NCI-H2196 treated with DMSO at 0.1 percent for 48 hours (cell line): Measurements from ENCODE around the gene ISM2.

Experiments
- DNase-seq: peaks from one replicate; lab custom pipeline; 2025; ENCODE audit not compliant: unreplicated experiment; lab: John Stamatoyannopoulos, UW

Gene ISM2

DNA sequence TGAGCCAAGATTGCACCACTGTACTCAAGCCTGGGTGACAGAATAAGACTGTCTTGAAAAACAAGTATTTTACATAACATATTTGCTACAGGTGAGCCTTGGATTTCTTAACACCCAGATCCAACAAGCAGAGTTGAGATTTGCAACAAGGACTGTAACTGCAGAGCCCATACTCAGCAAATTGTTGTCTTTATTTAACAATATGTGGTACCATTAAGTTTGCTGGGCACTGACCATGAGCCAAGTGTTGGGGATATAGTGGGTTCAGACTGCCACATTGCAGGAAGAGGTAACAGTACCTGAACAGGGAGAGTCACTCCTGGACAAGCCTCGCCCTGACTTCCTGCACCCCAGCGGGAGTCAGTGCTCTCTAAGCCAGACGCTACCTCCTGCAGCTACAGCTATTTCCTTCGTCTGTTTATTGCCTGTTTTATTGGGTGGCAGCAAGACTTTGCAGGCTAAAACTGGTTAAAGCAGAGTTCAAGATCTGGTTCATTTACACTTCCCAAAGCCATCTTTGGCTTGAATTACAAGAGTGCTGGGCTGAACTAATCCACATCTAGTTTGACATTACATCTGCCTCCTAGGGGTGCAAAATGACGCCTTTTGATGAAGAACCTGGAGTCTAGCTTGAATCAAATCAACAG lies 28.3 kb downstream of the ISM2 start:
- DNase-seq: no peak

DNA sequence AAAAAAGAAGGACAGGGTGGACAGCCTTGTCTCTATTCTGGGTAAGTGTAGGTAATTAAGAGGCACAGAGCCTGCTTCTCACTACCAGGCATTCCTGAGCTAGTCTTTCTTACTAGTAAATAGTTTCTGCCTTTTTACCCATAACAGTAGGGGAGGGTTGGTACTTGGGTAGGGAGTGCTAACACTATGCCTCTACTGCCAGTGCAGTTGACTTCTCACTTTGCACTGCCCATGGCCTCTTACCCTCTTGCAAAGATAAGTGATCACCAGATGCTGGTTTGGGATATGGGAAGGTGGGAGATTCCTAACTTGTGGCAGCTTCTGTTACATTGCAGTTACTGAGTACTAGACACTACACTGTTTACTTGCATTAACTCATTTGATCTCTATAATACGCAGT lies 29.1 kb downstream of the ISM2 start:
- DNase-seq: no peak

DNA sequence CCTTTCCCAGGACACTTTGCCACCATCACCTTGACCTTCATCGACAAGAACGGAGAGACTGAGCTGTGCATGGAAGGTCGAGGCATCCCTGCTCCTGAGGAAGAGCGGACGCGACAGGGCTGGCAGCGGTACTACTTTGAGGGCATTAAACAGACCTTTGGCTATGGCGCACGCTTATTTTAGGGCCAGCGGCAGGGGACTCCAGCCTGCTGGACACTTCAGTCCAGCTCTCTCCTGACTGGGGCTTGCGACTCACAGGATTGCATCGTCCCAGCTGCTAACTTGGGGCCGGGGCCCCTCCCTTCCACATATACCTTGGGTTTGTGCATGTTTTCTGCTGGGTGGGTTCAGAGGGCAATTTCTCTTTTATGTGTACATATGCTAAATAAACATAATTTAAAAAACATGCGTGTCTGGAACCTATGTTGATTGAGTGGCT lies 29.5 kb downstream of the ISM2 start:
- no peak for DNase-seq

DNA sequence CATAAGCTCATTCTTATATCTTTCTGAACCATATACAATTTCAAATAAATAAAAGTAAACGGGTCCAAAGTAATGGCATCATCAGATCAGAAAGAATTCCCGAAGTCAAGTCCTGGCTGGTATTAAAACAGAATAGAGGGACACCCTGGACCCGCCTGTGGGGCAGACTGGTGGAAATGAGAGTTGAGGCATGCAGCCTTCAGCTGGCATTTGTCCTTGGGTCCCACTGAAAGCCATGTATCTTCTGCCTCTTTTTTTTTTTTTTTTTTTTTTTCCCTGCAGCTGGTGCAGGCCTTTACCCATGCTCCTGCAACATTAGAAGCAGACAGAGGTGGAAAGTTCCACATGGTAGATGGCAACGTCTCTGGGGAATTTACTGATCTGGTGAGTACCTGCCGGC lies 30.8 kb downstream of the ISM2 start:
- DNase-seq: no peak

DNA sequence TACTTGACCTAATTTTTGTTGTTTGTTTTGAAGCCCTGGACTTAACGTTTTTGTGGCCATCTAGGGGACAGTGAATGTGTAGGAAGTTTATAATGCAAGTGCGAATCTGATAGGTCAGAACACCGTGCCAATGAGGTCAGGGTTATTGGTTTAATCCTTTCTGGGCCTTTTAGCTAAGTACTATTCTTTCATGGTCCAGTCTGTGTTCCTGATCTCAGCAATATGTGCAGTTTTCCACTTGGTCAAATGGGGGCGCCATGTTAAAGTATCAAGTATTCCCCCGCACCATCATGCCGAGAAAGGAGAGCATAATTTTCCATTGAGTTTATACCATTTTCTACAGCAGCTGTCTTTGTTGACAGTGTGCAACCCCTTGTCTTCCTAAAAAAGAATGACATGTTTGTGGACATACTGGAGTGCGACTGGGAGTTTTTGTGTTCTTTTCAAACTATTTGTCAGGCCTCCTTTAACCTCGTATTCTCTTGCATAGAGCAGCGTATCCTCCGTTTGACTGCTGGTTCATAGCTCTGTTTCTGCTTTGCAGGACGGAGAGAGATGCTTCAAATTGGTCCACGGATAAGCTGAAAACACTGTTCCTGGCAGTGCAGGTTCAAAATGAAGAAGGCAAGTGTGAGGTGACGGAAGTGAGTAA lies 39.4 kb downstream of the ISM2 start:
- peak; percentile 50 for DNase-seq

DNA sequence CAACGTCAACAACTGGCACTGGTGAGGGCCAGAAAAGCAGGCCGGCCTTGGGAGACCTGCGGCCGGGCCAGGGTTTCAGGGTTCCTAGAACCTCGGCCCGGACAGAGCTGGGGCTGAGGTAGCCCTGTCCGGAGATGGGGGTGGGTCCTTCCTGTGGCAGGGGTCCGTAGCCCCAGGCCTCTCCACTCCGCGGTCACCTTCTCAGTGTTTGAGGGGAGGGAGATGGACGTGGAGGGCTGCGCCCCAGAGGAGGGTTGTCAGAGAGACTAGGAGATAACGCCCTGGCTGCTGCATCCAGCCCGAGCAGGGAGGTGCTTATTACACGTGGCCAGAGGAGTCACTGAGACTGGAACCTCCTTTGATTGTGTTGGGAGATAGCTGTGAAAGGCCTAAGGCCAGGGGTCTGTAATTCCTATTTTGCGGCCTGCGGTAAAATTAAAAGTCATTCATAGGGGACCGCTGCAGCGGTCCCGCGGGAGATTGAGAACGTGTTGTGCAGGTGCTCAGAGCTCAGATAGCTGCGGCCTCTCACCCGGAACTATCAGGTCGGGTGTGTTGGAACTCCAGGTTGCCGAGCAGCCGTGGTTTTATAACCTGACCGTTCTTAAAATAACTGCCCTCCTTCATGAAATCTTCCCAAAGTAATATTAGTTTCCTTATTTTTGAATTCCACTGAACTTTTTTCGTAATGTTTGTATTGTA lies 40.2 kb downstream of the ISM2 start:
- DNase-seq: no peak

DNA sequence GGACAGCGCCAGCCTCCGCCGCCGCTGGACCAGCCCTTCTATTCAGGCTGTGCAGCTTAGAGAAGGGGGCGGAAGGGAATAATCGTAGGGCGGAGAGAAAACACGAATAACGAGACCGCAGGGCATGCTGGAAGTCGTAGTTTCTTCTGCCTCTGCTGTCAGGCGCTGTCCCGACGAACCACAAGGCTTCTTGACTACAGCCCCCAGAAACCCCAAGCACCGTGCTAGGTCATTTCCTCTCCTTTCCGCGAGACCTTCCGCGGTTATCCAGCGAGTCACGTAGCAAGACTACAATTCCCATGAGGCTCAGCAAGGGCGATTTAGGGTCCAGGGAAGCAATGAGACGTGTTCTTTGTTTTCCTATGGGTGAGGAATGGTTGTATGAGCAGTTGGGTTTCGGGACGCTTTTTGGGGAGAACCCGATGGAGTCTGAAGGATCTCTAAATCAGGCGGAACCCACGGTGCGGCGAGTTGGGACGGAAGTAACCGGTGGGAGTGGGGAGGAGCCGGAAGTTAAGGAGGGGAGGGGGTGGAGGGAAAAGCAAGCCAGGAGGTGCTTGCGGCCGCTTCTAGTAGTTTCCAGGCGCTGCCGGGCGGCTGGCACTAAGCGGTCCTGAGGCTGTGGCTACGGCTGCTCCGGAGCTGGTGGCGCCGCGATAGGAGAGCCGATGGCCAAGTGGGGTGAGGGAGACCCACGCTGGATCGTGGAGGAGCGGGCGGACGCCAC lies 40.9 kb downstream of the ISM2 start, which contains the start of the genes AHSA1 and VIPAS39:
Gene AHSA1 (plus strand): TSS at position 572 of the 727 bp plus-strand sequence. CDS start 97 bp downstream, at position 669.
Gene VIPAS39 (minus strand): TSS at position 80 of the 727 bp plus-strand sequence. CDS start 3,499 bp downstream, outside the sequence.
- peak; percentile 98 for DNase-seq

DNA sequence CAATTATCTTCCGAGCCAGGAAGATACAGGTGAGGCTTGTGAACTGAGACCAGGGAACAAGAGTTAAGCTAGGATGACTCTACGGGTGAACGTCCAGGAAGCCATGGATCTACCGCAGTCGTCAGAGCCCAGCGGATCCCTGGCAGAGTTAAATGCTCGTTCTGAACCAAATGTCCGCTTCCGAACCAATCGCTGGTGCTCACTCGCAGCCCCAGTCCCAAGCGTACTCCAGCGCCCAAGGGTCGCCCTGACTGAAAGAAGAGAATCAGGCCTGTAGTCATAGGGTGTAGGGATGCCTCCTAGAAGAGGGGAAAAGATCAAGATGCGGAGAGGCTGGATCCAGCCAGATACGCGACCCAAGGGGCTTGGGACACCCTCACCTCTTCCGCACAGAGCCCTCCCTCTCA lies 41.5 kb downstream of the ISM2 start:
- no peak for DNase-seq

DNA sequence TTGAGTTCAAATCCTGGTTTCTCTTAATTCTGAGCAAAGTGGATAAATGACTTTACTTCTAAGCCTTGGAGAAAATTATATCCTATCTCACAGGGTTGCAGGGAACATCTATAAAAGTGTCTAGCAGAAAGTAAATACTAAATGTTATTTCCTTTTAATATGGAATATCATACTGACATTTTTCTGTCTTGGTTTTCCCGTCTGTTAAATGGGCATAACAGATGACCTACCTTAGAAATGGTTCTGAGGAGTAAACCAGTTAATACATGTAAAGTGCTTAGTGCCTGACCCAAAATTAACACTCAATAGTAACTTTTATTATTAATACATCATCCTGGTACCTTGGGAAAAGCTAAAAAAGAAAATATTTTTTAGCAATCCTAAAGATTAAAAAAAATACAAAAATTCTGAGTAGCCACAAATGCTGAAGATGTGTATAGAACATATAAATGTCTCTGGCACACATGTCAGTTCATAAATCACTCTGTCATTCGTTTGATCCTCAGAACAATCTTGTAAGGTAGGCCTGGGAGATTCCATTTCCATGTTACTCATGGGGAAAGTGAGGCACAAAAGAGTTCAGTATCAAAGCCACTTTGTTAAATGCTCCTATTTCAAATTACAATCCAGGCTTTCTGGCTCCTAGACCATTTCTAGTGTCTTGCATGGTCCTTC lies 42.5 kb downstream of the ISM2 start:
- no peak for DNase-seq

DNA sequence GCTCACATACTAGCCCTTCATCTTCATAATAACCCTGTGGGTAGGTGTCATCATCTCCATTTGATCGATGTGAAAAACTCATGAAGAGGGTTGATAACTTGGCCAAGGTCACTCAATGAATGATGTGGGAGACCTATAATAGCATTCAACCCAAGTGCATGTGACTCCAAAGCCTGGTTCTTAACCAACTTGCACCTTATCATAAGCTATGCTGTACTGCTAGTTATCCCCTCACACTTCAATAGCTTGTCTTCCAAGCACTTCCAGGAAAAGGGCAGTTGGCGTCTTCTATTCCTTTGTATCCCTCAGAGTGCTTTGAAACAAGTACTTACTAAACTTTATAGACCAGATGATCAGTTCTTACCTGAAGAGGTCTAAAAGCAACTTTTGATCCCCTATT lies 56.4 kb downstream of the ISM2 start:
- DNase-seq: no peak

DNA sequence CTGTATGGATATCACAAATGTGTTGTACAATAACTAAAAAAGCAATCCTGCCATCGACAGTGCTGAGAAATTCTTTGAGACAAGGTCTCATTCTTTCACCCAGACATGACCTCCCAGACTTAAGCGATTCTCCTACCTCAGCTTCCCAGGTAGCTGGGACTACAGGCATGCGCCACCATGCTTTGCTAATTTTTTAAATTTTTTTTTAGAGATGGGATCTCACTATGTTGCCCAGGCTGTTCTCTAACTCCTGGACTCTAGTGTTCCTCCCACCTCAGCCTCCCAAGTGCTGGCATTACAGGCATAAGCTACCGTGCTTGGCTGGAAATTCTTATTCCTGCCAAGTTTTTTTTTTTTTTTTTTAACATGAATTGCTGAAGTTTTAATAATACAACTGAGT lies 58.8 kb downstream of the ISM2 start:
- DNase-seq: no peak

DNA sequence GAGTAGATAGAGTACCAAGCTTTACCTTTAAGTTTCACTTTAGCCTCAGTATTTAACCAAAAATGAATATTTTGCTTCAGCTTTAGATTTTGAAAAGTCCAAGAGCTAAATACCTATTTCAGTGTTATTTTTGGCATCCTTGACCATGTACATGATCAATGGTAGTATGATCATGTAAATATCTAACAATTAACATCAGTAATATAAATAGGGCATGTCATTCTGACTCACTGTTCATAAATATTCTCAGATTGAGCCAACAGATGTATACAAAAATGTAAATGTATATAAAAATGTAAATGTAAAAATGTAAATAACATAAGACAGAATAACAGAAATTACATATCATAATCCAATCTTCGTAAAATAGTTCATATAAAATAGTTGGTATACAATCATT lies 60.0 kb downstream of the ISM2 start:
- DNase-seq: no peak

DNA sequence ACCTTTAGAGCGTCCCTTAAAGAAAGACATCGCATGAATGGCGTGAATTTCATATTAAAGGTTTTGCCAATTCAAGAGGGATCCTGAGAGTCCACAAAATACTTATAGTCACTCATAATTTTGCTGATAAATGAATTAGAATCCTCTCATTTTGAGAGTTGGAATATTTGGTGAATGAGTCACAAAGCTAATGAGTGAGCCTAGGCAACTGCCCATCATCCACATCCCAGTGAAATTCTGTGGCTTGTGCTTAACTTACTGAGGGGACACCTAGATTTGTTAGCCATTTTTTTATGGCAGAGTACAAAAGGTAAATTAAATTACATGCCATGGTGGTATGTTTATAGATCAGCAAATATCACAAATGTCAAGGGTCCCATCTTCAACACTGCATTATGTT lies 62.6 kb downstream of the ISM2 start:
- no peak for DNase-seq

DNA sequence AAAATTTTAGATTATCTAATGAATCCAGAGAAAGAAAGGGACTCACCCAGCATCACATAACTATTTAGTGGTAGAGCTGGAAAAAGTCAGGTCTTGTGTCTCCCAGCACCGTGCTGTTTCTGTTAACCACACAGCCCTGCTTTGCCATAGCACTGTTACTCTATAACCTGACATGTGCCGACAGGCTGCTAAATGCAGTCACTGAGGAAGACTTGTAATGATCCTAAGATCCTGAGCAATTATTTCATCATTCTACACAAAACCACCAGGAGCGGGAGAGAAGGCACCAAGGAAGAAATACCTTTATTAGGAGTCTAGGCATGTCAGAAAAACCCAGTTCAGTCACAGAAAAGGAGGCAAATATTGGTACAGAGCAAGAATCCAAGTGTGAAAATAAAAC lies 72.2 kb downstream of the ISM2 start:
- no peak for DNase-seq

DNA sequence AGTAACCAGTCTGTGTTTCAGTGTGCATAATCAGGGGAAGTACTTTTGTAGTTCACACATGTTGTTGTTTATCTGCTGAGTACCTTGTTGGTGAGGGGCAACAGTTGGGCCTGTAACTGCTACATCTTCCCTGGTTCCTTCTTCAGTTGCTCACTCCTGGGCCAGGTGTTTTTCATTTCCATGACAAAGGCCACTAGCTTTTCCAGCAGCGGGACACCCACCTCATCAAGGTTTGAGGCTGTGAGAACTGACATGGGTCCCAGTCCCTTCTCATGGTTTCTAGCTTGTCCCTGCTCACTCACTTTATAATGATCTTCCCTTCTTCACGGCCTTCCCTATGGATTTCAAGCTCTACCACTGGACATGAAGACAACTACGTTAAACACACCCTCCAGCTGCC lies 73.8 kb downstream of the ISM2 start:
- DNase-seq: no peak
